Type B pancreatic cell (in vitro differentiated cells): ENCODE measurements around the gene NUAK1. TPM values are rescaled to one million over a fixed set of nuclear protein-coding genes. Genes with fewer than 3 reads are reported as not detected.

Source experiments
- DNase-seq: peaks from one replicate; pipeline ENCODE4 v3.0.0; 2021; ENCODE audit warnings: mixed read lengths; ENCODE audit not compliant: unreplicated experiment; ENCODE audit errors: extremely low spot score
- H3K27ac Mint-ChIP-seq: 2 replicates; pipeline ENCODE4 v1.8.0; 2021; ENCODE audit warnings: mild to moderate bottlenecking, mixed read lengths
- H3K27me3 Mint-ChIP-seq: 2 replicates; pipeline ENCODE4 v1.8.0; 2021; ENCODE audit warnings: mixed read lengths
- H3K36me3 Mint-ChIP-seq: 2 replicates; pipeline ENCODE4 v1.8.0; 2021; ENCODE audit warnings: mixed read lengths
- H3K4me1 Mint-ChIP-seq: one replicate; pipeline ENCODE4 v1.8.0; 2021; ENCODE audit warnings: mixed read lengths; ENCODE audit not compliant: unreplicated experiment
- H3K4me3 Mint-ChIP-seq: 2 replicates; pipeline ENCODE4 v1.8.0; 2021; ENCODE audit warnings: mild to moderate bottlenecking, mixed read lengths
- H3K9me3 Mint-ChIP-seq: 2 replicates; pipeline ENCODE4 v1.8.0; 2021; ENCODE audit warnings: mixed read lengths
- CTCF ChIP-seq: fragments of 200-600 bp; sonication (generic); conservative IDR thresholded peaks from 2 replicates; pipeline ENCODE4 v1.5.0; 2021; ENCODE audit warnings: antibody characterized with exemption, mild to moderate bottlenecking
- total RNA-seq: library from RNA; stranded (reverse); gene quantifications from 2 replicates; pipeline ENCODE4 v1.2.1, GENCODE V29; 2021; ENCODE audit warnings: low replicate concordance

NUAK1 gene
- total RNA-seq, 1 donor from 2014 or later, result 8.1 TPM

- H3K27me3 Mint-ChIP-seq, result peaks cover 6% of the 10 kb centered on the region
- DNase-seq, result no peak
- H3K9me3 Mint-ChIP-seq, result no peaks in the 10 kb centered on the region
- peaks cover 33% of the 10 kb centered on the region for H3K4me1 Mint-ChIP-seq
- TF ChIP-seq CTCF, result no peak
- no peaks in the 10 kb centered on the region for H3K36me3 Mint-ChIP-seq
- H3K27ac Mint-ChIP-seq, result no peak overlapping the region
- no peak overlapping the region for H3K4me3 Mint-ChIP-seq
Measured at GRCh38 chr12:106118381-106119130, 20.2 kb downstream of the NUAK1 start.

GRCh38 chr12:106115440-106115839, 23.3 kb downstream of the NUAK1 start:
- Mint-ChIP-seq H3K36me3 (no peaks in the 10 kb centered on the region), H3K4me3 (no peak overlapping the region), H3K4me1 (peaks cover 43% of the 10 kb centered on the region), H3K27ac (no peak overlapping the region), H3K9me3 (no peaks in the 10 kb centered on the region), H3K27me3 (peaks cover 6% of the 10 kb centered on the region)
- no peak for TF ChIP-seq CTCF
- no peak for DNase-seq

GRCh38 chr12:106114447-106115068, 24.2 kb downstream of the NUAK1 start:
- no peaks in the 10 kb centered on the region for H3K9me3 Mint-ChIP-seq
- no peak for DNase-seq
- H3K27me3 Mint-ChIP-seq, result peaks cover 6% of the 10 kb centered on the region
- no peak overlapping the region for H3K4me3 Mint-ChIP-seq
- H3K27ac Mint-ChIP-seq, result no peak overlapping the region
- H3K36me3 Mint-ChIP-seq, result no peaks in the 10 kb centered on the region
- H3K4me1 Mint-ChIP-seq, result peaks cover 49% of the 10 kb centered on the region
- no peak for TF ChIP-seq CTCF

- Mint-ChIP-seq H3K4me3 (no peak overlapping the region), H3K4me1 (peaks cover 50% of the 10 kb centered on the region), H3K9me3 (no peaks in the 10 kb centered on the region), H3K27ac (no peak overlapping the region), H3K27me3 (peaks cover 6% of the 10 kb centered on the region), H3K36me3 (no peaks in the 10 kb centered on the region)
- no peak for TF ChIP-seq CTCF
- no peak for DNase-seq
Measured at GRCh38 chr12:106113824-106114446, 24.8 kb downstream of the NUAK1 start.

GRCh38 chr12:106113446-106113823, 25.3 kb downstream of the NUAK1 start:
- no peak overlapping the region for H3K27ac Mint-ChIP-seq
- H3K27me3 Mint-ChIP-seq, result peaks cover 6% of the 10 kb centered on the region
- no peak for DNase-seq
- H3K9me3 Mint-ChIP-seq, result no peaks in the 10 kb centered on the region
- peaks cover 54% of the 10 kb centered on the region for H3K4me1 Mint-ChIP-seq
- no peak overlapping the region for H3K4me3 Mint-ChIP-seq
- TF ChIP-seq CTCF, result no peak
- H3K36me3 Mint-ChIP-seq, result no peaks in the 10 kb centered on the region
